Activated naive CD4-positive, alpha-beta T cell treated with anti-CD3 and anti-CD28 coated beads, Interleukin-2, amount 10 ng/mL, durations not matched to agents 7 days and 5 days (primary cell): ENCODE data around the gene RAD21L1.

Experiments
- CTCF ChIA-PET: fragments of 350-600 bp; sonication (Branson Sonifier 250); formaldehyde crosslinking; loops from one replicate; lab custom pipeline; 2021; ENCODE audit warnings: antibody characterized with exemption; lab: Charles Lee
- DNase-seq: peaks from one replicate; pipeline ENCODE4 v3.0.0-alpha.2; 2020
- H3K27ac Mint-ChIP-seq: one replicate; pipeline ENCODE4 v1.8.0; 2021; ENCODE audit warnings: mild to moderate bottlenecking, moderate library complexity, mixed read lengths
- H3K27me3 Mint-ChIP-seq: one replicate; pipeline ENCODE4 v1.8.0; 2021; ENCODE audit warnings: mild to moderate bottlenecking, mixed read lengths
- H3K36me3 Mint-ChIP-seq: one replicate; pipeline ENCODE4 v1.8.0; 2021; ENCODE audit warnings: mixed read lengths
- H3K4me1 Mint-ChIP-seq: one replicate; pipeline ENCODE4 v1.8.0; 2021; ENCODE audit warnings: mixed read lengths
- H3K4me3 Mint-ChIP-seq: one replicate; pipeline ENCODE4 v1.8.0; 2021; ENCODE audit warnings: mild to moderate bottlenecking, moderate library complexity, mixed read lengths
- H3K9me3 Mint-ChIP-seq: one replicate; pipeline ENCODE4 v1.8.0; 2021; ENCODE audit warnings: mixed read lengths

Gene RAD21L1

GRCh38 chr20:1263853-1264252 is 38.0 kb downstream of the RAD21L1 start:
- H3K4me1 Mint-ChIP-seq: peaks cover 36% of the 10 kb centered on the region
- no peak overlapping the region for H3K27ac Mint-ChIP-seq
- peaks cover 9% of the 10 kb centered on the region for H3K27me3 Mint-ChIP-seq
- H3K9me3 Mint-ChIP-seq: peaks cover 6% of the 10 kb centered on the region
- no peak for DNase-seq
- H3K4me3 Mint-ChIP-seq: no peak overlapping the region
- H3K36me3 Mint-ChIP-seq: peaks cover 10% of the 10 kb centered on the region
- CTCF ChIA-PET: interaction anchor here (1.2 kb wide), 1 partner anchor 172 kb away, joined by 3 read pairs; no protein-coding TSS in a partner anchor

- peaks cover 36% of the 10 kb centered on the region for H3K4me1 Mint-ChIP-seq
- CTCF ChIA-PET: interaction anchor here (1.4 kb wide), 1 partner anchor 17 kb away, joined by 3 read pairs; no protein-coding TSS in a partner anchor
Measured at GRCh38 chr20:1264727-1265126, 38.9 kb downstream of the RAD21L1 start.

GRCh38 chr20:1265226-1265915 is 39.5 kb downstream of the RAD21L1 start:
- H3K4me3 Mint-ChIP-seq: peak overlapping the region; percentile 79
- H3K9me3 Mint-ChIP-seq: peaks cover 6% of the 10 kb centered on the region
- peak overlapping the region; percentile 81 for H3K27ac Mint-ChIP-seq
- H3K27me3 Mint-ChIP-seq: peaks cover 9% of the 10 kb centered on the region
- peaks cover 11% of the 10 kb centered on the region for H3K36me3 Mint-ChIP-seq
- peaks cover 36% of the 10 kb centered on the region for H3K4me1 Mint-ChIP-seq
- no peak for DNase-seq
- CTCF ChIA-PET: interaction anchor here (0.6 to 1.7 kb wide), 3 partner anchors 10 to 727 kb away, joined by 3 to 6 read pairs (median 3); no protein-coding TSS in a partner anchor

More at GRCh38 chr20:1264727-1265126, 38.9 kb downstream of the RAD21L1 start:
- Mint-ChIP-seq H3K36me3 (peaks cover 10% of the 10 kb centered on the region), H3K27me3 (peaks cover 9% of the 10 kb centered on the region), H3K9me3 (peaks cover 6% of the 10 kb centered on the region), H3K27ac (peak overlapping the region; percentile 38), H3K4me3 (peak overlapping the region; percentile 79)
- DNase-seq: no peak

GRCh38 chr20:1265916-1266166 is 40.0 kb downstream of the RAD21L1 start:
- no peak for DNase-seq
- peaks cover 6% of the 10 kb centered on the region for H3K9me3 Mint-ChIP-seq
- peaks cover 7% of the 10 kb centered on the region for H3K27me3 Mint-ChIP-seq
- CTCF ChIA-PET: interaction anchor here (0.6 to 1.7 kb wide), 3 partner anchors 10 to 728 kb away, joined by 3 to 6 read pairs (median 3); no protein-coding TSS in a partner anchor
- H3K36me3 Mint-ChIP-seq: peaks cover 11% of the 10 kb centered on the region
- H3K27ac Mint-ChIP-seq: peak overlapping the region; percentile 81
- H3K4me1 Mint-ChIP-seq: peaks cover 36% of the 10 kb centered on the region
- peak overlapping the region; percentile 79 for H3K4me3 Mint-ChIP-seq

DNA sequence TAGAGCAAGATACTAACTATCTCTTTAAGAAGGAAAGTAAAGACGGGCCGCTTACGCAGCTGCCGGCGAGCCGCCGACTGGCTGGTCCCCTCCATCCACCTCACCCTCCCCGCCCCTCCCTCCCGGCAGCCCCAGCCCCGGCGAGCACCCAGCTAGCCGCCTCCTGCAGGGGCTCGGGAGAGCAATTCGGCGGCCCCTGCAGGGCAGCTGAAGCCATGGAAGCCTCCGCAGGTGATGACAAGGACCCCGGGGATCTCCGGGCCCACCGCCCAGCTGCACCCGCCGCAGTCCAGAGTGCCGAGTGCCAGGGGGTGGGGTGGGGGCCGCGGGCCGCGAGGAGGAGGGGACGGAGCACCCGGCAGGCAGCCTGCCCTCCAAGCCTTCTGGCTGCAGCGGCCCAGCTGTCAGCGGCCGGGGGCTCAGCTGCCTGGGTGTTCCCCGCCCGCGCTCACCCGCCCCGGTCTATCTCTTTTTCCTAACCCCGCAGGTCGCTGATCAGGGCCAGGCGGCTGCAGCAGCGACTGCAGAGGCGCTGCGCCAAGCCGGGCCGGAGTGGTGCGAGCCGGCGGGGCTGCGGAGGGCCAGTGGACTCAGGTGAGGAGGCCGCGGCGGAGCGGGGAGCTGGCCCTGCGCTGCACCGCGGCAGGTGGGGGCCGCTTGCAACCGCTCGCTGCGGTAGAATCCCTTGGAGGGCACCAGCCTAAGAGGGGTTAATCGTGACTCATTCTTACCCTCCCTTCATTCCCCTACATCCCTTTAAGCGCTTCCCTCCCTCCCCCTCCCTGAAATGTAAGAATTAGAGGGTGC is 40.5 kb downstream of the RAD21L1 start, which contains the start of gene SNPH:
TSS of gene SNPH (plus strand) at position 128 of the 807 bp plus-strand sequence. CDS start 29,946 bp downstream, outside the sequence.
- peak within 1 kb of the TSS; percentile 81 for H3K27ac Mint-ChIP-seq
- peaks cover 6% of the 10 kb centered on the region for H3K9me3 Mint-ChIP-seq
- peaks cover 12% of the 10 kb centered on the region for H3K36me3 Mint-ChIP-seq
- peak; percentile 86 for DNase-seq
- peaks cover 5% of the 10 kb centered on the region for H3K27me3 Mint-ChIP-seq
- CTCF ChIA-PET: interaction anchor here (1.7 kb wide), 1 partner anchor 9 kb away, joined by 6 read pairs; no protein-coding TSS in a partner anchor
- H3K4me3 Mint-ChIP-seq: peak within 1 kb of the TSS; percentile 79
- peaks cover 36% of the 10 kb centered on the region for H3K4me1 Mint-ChIP-seq

DNA sequence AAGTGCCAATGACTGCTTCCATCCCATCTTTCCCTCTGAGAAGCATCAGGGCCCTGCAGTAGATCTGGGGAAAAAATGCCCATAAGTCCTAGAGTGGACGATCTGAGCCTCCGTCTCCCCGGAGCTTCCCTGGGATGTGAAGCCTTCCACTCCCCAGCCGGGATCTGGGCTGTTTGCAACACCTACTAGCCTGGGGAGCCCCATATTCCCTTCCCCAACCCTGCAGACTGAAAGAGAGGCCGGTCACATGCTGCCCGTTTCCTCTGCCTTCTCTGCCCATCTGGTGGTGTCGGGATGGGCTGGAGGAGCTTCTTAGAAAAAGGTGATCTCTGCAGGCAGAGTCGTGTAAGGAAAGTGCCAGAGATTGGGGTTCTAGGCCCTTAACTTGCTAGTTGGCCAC is 41.3 kb downstream of the RAD21L1 start:
- CTCF ChIA-PET: interaction anchor here (1.7 kb wide), 1 partner anchor 8 kb away, joined by 6 read pairs; no protein-coding TSS in a partner anchor
- Mint-ChIP-seq H3K9me3 (peaks cover 5% of the 10 kb centered on the region), H3K27me3 (no peaks in the 10 kb centered on the region), H3K27ac (no peak overlapping the region), H3K36me3 (peaks cover 14% of the 10 kb centered on the region), H3K4me1 (peaks cover 40% of the 10 kb centered on the region), H3K4me3 (peak overlapping the region; percentile 79)
- DNase-seq: no peak

DNA sequence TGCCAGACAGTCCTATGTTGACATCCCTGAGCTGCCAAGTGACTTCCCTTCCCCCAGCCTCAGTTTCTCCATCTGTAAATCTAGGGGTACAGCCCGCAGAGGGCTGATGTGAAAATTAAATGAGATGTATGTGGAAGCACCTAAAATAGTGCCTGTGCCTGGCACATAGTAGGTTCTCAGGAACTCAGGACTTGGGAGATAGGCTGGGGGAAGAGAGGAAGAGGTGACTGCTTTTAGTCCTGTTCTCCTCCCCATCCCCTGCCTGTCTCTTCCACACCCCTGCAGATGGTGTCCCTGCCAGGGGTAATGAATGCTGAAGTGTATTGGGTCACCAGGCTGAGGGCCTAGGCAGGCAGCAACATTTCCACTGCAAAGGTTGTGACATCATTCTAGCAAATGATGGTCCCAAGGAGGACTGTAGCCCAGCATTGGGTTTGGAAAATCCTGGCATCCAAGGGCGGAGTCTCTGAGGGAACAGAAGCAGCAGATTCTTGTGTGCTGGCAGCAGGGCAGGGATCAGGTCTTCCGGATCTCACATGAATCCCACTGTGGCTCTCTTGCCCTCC is 42.0 kb downstream of the RAD21L1 start:
- Mint-ChIP-seq H3K36me3 (peaks cover 10% of the 10 kb centered on the region), H3K27ac (no peak overlapping the region), H3K4me1 (peaks cover 44% of the 10 kb centered on the region), H3K9me3 (peaks cover 2% of the 10 kb centered on the region), H3K27me3 (no peaks in the 10 kb centered on the region), H3K4me3 (peak overlapping the region; percentile 79)
- no peak for DNase-seq
- CTCF ChIA-PET: no interaction called here

DNA sequence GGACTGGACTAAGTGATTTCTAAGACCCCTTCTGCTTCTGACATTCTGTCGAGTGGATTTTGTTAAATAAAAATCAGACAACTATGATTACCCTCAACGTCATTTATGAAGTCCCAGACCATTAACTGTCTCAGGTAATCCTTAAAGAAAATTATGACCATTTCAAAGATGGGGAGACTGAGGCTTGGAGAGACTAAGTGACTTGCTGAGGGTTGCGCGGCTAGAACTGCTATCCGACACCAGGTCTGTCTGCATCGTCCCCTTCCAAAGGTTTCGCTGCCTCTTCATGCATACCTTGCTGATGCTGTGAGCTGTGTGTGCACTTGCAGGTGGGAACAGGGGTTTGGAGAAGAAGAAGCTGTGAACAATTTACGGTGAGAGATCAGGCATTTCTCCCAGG is 43.4 kb downstream of the RAD21L1 start:
- Mint-ChIP-seq H3K36me3 (peaks cover 11% of the 10 kb centered on the region), H3K27ac (no peak overlapping the region), H3K4me1 (peaks cover 43% of the 10 kb centered on the region), H3K4me3 (no peak overlapping the region), H3K27me3 (no peaks in the 10 kb centered on the region), H3K9me3 (no peaks in the 10 kb centered on the region)
- DNase-seq: no peak
- CTCF ChIA-PET: no interaction called here

DNA sequence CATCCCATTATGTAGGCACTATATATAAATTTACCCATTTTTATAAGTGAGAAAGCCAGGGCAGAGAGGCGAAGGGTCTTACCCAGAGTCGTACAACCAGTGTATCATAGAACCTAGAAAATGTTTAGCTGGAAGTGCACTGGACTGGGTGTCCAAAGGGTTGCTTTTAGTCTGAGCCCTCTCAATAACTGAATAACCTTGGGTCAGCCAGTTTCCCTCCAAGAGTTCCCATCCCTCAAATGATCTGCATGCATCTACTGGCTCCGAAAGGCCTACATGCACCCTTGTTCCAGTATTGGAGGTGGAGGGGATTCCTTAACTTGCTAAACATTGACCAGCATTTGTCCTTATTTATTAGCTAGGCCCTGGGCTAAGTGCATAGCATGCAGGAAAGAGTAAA is 44.0 kb downstream of the RAD21L1 start:
- CTCF ChIA-PET: interaction anchor here (1.0 kb wide), 1 partner anchor 43 kb away, joined by 3 read pairs; no protein-coding TSS in a partner anchor
- peaks cover 40% of the 10 kb centered on the region for H3K4me1 Mint-ChIP-seq
- peak overlapping the region; percentile 67 for H3K27ac Mint-ChIP-seq
- no peaks in the 10 kb centered on the region for H3K9me3 Mint-ChIP-seq
- no peak for DNase-seq
- H3K27me3 Mint-ChIP-seq: no peaks in the 10 kb centered on the region
- peaks cover 11% of the 10 kb centered on the region for H3K36me3 Mint-ChIP-seq
- H3K4me3 Mint-ChIP-seq: no peak overlapping the region

DNA sequence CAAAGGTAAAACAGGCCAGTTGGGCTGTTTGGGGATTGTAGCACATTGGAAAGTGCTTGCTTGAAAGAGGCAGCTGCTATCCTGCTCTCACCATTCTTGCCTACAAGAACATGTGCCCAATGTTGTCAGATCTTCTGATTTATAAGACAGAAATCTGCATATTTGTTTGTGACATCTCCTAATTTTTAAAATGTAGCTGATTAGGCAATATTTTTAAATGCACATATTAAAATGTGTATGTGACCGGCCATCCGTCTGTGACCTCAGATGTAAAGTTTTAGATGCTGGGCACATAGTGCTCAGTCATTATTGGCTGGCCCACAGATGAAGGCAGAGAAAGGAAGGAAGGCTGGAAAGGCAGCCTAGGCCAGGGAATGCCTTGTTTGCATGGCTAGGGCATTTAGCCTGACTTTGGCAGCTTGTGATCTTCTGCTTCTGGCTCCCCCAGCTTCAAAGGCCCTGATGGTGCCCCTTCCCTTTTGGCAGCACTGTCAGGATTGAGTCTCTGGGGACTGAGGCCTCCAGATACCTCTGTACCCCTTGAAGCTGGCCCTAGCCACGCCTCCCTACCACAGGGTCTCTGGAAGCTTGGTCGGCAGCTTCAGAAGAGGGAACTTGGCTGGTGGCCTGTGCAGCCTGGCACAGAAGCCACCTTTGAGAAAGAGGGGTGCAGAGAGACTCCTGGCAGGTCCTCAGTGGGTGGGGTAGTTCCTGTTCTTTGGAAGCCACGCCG is 46.7 kb downstream of the RAD21L1 start:
- Mint-ChIP-seq H3K27ac (no peak overlapping the region), H3K9me3 (no peaks in the 10 kb centered on the region), H3K36me3 (peaks cover 11% of the 10 kb centered on the region), H3K4me3 (no peak overlapping the region), H3K4me1 (peaks cover 20% of the 10 kb centered on the region), H3K27me3 (no peaks in the 10 kb centered on the region)
- CTCF ChIA-PET: interaction anchor here (0.6 to 0.9 kb wide), 2 partner anchors 9 to 14 kb away, joined by 3 read pairs; no protein-coding TSS in a partner anchor
- DNase-seq: no peak

DNA sequence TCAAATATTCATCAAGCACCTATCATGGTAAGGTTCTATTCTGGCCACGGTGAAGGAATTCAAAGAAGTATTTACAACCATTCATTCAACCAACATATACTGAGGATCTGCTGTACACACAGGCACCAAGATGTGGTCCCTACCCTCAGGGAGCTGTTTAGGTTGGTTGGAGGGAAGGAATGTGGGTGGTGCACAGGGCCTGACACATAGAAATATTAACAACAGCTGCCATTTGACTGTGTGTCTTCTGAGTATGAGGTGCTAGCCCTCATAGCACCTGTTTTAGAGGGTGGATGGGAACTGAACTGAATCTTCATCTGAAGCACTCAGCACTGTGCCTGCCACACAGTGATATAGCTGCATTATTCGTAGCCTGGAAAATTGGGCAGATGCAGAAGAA is 47.5 kb downstream of the RAD21L1 start:
- no peak overlapping the region for H3K27ac Mint-ChIP-seq
- no peaks in the 10 kb centered on the region for H3K9me3 Mint-ChIP-seq
- H3K36me3 Mint-ChIP-seq: peaks cover 11% of the 10 kb centered on the region
- H3K4me1 Mint-ChIP-seq: peaks cover 12% of the 10 kb centered on the region
- H3K27me3 Mint-ChIP-seq: no peaks in the 10 kb centered on the region
- no peak overlapping the region for H3K4me3 Mint-ChIP-seq
- CTCF ChIA-PET: interaction anchor here (0.7 to 0.9 kb wide), 2 partner anchors 12 to 14 kb away, joined by 3 read pairs; no protein-coding TSS in a partner anchor
- DNase-seq: no peak

- peaks cover 11% of the 10 kb centered on the region for H3K36me3 Mint-ChIP-seq
- CTCF ChIA-PET: interaction anchor here (1.3 kb wide), 1 partner anchor 8 kb away, joined by 6 read pairs; the partner anchor contains the start of gene SNPH
- H3K27me3 Mint-ChIP-seq: no peaks in the 10 kb centered on the region
- no peak overlapping the region for H3K27ac Mint-ChIP-seq
- no peak for DNase-seq
- H3K4me1 Mint-ChIP-seq: peaks cover 9% of the 10 kb centered on the region
- no peaks in the 10 kb centered on the region for H3K9me3 Mint-ChIP-seq
- H3K4me3 Mint-ChIP-seq: no peak overlapping the region
Measured at GRCh38 chr20:1274485-1275311, 48.9 kb downstream of the RAD21L1 start.

- H3K9me3 Mint-ChIP-seq: no peaks in the 10 kb centered on the region
- CTCF ChIA-PET: interaction anchor here (1.3 kb wide), 1 partner anchor 10 kb away, joined by 6 read pairs; the partner anchor contains the start of gene SNPH
- no peak for DNase-seq
- H3K4me3 Mint-ChIP-seq: no peak overlapping the region
- peaks cover 9% of the 10 kb centered on the region for H3K4me1 Mint-ChIP-seq
- H3K36me3 Mint-ChIP-seq: peaks cover 9% of the 10 kb centered on the region
- no peak overlapping the region for H3K27ac Mint-ChIP-seq
- H3K27me3 Mint-ChIP-seq: no peaks in the 10 kb centered on the region
Measured at GRCh38 chr20:1275919-1276318, 50.1 kb downstream of the RAD21L1 start.
